Measurements from ENCODE around the gene LCMT1. TPM values are rescaled to one million over a fixed set of nuclear protein-coding genes. Genes with fewer than 3 reads are reported as not detected.

LCMT1 gene
- total RNA-seq, 2 donors from 2014 or later = 52.3 to 52.5 TPM

DNA sequence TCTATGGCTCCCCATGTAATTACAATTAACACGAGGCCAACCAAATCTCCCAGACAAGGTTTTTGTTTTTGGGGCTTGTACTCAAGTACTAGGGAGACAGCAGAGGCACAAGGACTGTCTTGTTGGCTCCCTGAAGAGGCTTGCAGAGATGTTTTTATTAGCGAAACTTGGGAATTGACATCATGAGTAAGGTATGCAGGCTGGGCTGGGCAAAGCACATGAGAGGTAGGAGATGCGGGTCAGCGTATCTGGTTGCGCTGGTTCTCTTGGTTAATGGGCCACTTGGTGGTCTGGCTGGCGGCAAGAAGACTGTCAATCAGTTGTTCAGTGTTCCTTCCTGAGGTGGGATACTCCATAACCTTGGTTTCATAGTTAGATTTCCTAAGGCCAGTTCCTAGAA is 28.9 kb downstream of the LCMT1 start:
- TF ChIP-seq, protein P1, sequence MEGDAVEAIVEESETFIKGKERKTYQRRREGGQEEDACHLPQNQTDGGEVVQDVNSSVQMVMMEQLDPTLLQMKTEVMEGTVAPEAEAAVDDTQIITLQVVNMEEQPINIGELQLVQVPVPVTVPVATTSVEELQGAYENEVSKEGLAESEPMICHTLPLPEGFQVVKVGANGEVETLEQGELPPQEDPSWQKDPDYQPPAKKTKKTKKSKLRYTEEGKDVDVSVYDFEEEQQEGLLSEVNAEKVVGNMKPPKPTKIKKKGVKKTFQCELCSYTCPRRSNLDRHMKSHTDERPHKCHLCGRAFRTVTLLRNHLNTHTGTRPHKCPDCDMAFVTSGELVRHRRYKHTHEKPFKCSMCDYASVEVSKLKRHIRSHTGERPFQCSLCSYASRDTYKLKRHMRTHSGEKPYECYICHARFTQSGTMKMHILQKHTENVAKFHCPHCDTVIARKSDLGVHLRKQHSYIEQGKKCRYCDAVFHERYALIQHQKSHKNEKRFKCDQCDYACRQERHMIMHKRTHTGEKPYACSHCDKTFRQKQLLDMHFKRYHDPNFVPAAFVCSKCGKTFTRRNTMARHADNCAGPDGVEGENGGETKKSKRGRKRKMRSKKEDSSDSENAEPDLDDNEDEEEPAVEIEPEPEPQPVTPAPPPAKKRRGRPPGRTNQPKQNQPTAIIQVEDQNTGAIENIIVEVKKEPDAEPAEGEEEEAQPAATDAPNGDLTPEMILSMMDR (IDR thresholded peaks at IDR 0.05) = no peak
- no peak overlapping the region for H3K27ac ChIP-seq
- no peaks in the 10 kb centered on the region for H3K4me1 ChIP-seq
- no peaks in the 10 kb centered on the region for H3K27me3 ChIP-seq
- H3K36me3 ChIP-seq = peaks cover 67% of the 10 kb centered on the region
- H3K4me3 ChIP-seq = no peak overlapping the region
- DNase-seq (ENCODE audit: low spot score) = no peak
- no peaks in the 10 kb centered on the region for H3K9me3 ChIP-seq

DNA sequence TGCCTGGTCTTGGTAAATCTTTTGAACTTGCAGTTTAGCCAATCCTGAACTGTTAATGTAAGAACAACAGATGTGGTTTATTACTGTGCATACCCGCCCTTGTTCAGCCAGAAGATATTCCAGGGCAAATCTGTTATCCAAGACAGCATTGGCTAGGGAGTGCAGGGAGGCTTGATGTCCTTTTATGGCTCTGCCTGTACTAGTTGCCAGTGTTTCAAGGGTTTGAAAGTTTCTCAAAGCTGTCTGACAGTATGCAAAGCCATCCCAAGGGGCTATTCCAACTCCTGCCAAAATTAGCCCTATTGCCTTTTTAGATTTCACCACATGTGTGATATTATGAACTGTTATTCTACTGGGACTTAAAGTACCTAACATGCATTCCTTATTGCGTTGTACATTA is 30.1 kb downstream of the LCMT1 start:
- Histone ChIP-seq H3K4me1 (no peaks in the 10 kb centered on the region), H3K27me3 (no peaks in the 10 kb centered on the region), H3K4me3 (no peak overlapping the region), H3K27ac (no peak overlapping the region), H3K36me3 (peaks cover 58% of the 10 kb centered on the region), H3K9me3 (no peaks in the 10 kb centered on the region)
- TF ChIP-seq, protein P1 (IDR thresholded peaks at IDR 0.05) = no peak
- DNase-seq (ENCODE audit: low spot score) = no peak

DNA sequence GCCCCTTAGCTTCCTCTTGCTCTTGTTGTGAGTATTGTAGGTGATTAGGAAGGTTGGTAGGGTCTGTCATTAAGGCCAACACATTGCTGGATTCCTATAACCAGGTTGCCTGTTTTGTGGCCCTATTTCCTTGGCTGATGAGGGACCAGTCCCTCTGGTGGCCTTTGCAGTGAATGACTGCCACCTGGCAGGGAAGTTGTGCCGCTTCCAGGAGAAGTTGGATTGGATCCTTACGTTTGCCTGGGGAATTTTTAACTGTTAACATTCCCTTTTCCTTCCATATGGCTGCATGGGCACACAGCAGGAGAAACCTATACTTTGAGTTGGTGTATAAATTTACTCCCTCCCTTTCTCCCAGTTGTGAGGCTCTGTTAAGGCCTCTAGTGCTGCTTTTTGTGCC is 32.4 kb downstream of the LCMT1 start:
- DNase-seq (ENCODE audit: low spot score) = no peak
- TF ChIP-seq, protein P1 (IDR thresholded peaks at IDR 0.05) = peak in 1 of 2 donors; percentile 20
- Histone ChIP-seq H3K27ac (no peak overlapping the region), H3K9me3 (no peaks in the 10 kb centered on the region), H3K4me1 (no peaks in the 10 kb centered on the region), H3K27me3 (no peaks in the 10 kb centered on the region), H3K4me3 (no peak overlapping the region), H3K36me3 (peaks cover 57% of the 10 kb centered on the region)

DNA sequence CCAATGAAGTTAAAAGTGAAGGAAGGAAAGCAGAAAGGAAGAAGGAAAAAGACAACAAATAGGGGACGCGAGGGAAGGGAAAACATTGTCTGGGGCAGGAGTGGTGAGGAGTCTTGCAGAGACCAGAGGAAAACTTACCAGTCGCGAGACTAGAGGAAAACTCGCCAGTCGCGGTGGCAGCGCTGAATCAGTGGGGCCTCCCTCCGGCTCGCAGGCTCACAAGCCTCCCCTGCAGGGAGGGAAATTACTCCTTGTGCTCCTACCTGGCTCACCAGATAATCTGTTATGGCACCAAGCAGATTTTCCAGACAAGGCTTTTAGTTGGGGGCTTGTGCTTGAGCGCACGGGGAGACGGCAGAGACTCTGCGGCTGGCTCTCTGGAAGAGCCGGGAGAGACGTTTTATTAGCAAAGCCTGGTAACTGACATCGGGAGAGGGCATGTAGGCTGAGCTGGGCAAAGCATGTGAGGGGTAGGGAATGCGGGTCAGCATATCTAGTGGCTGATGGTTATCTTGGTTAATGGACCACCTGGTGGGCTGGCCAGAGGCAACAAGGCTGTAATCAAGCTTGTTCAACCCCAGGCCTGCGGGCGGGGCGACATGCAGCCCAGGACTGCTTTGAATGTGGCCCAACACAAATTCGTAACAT is 37.1 kb downstream of the LCMT1 start:
- no peaks in the 10 kb centered on the region for H3K27me3 ChIP-seq
- DNase-seq (ENCODE audit: low spot score) = no peak
- H3K4me3 ChIP-seq = no peak overlapping the region
- TF ChIP-seq, protein P1 (IDR thresholded peaks at IDR 0.05) = no peak
- H3K4me1 ChIP-seq = no peaks in the 10 kb centered on the region
- no peaks in the 10 kb centered on the region for H3K9me3 ChIP-seq
- H3K27ac ChIP-seq = no peak overlapping the region
- H3K36me3 ChIP-seq = peaks cover 18% of the 10 kb centered on the region

DNA sequence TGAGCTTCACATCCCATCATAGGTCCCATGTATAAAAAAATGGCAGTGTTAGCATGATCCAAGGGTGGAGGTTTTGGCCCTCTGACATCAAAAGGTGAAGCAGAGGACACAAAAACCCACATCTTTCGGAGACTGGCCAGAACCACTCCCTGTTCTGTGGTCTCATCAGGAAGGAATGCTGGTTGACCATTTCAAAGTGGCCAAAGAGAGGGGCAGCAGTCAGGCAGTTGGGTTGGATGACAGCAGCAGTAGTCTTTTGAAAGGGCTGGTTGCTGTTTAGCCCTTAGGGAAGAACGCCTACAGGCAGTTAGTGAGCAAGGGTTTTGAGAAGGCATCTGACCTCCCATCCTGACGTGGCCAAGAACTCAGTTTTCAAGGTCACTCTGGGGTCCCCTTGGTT is 40.5 kb downstream of the LCMT1 start:
- no peaks in the 10 kb centered on the region for H3K27me3 ChIP-seq
- DNase-seq (ENCODE audit: low spot score) = no peak
- H3K4me1 ChIP-seq = no peaks in the 10 kb centered on the region
- no peak overlapping the region for H3K4me3 ChIP-seq
- H3K27ac ChIP-seq = no peak overlapping the region
- TF ChIP-seq, protein P1 (IDR thresholded peaks at IDR 0.05) = no peak
- H3K36me3 ChIP-seq = peaks cover 19% of the 10 kb centered on the region
- H3K9me3 ChIP-seq = no peaks in the 10 kb centered on the region
